Stimulated activated CD4-positive, alpha-beta T cell treated with anti-CD3 and anti-CD28 coated beads, Interleukin-4, amount 100 ng/mL, for 4 hours (primary cell): ENCODE results near the gene PHF10.
"Not testable (repeated sequence)": the region's sequence is repeated elsewhere in the genome, so short reads cannot be mapped to it uniquely, and the experiment has no call there.

Experiments used
- DNase-seq, 2 experiments: peaks; one replicate each; pipeline ENCODE4 v3.0.0-alpha.2; 2020

The PHF10 gene

DNA sequence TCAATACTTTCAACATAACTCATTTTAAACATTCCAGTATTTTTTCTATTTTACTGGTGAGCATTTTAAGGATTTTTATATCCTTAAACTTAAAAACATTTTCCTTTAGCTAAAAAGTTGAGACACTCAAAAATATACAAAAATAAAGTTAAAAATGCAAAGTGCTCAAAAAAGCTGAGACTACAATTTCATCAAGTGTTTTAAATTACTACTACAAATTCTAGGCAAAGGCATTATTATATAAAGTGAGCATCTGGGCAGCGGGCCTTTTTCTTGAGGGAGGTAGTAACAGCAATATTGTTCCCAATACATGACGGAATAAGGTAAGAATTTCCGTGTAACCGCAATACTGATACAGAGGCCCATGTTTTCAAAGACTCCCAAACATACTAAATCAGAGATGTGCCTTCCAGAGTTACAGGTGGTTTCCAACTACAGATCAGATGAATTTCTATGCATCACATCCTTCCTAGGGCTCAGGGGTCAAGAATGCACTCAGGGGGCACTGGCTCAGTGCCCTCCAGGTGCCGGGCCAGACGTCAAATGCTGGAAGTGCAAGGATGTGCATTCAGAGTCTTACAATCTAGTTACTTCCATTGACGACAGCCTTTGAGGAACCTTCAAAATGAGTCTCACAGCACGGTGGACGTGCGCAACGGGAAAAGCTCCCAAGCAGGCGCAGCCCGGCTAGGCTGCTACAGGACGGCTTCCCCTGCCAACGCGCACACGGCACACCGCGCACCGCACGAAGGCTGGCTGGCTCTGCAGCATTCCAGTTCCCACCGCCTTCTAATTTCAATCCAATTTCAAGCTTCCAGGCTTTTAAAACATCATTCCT is 1.7 kb downstream of the PHF10 start:
- peak in 1 of 2 experiments; percentile 7 for DNase-seq

DNA sequence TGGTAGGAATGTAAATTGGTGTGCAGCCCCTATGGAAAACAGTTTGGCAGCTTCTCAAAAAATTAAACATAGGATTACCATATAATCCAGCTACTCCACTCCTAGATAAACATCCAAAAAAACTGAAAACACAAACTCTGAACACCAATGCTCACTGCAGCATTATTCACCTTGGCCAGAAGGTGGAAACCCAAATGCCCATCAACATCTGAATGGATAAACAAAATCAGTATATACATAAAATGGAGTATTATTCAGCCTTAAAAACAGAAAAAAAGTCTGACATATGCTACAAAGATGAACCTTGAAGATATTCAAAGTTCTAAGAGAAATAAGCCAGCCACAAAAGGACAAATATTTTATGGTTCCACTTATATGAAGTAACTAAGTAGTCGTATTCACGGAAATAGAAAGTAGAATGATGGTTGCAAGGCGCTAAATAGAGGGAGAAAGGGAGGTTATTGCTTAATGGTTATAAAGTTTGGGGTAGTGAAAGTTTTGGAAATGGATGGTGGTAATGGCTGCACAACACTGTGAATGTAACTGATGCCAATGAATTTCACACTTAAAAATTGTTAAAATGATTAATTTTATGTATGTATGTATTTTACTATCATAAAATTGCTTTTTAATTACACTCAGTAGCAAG is 4.0 kb downstream of the PHF10 start:
- no peak for DNase-seq

DNA sequence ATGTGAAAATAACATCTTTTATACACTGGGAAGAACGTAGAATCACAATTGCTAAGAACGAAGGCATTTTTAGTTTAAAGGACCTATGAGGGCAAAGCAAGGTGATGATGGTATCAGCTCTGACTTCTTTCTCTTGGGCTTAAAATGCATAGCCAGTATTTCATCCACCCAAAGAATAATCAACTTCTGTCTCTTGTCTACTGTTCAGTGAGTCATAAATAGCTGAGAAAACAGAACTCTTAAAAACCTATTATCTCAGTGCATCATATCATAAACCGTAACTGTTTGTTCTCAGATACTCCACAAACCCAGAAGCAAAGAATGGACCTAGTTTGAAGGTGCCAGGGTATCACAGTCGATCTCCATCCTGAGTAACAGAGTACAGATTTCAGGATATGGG is 5.2 kb downstream of the PHF10 start:
- DNase-seq: no peak

DNA sequence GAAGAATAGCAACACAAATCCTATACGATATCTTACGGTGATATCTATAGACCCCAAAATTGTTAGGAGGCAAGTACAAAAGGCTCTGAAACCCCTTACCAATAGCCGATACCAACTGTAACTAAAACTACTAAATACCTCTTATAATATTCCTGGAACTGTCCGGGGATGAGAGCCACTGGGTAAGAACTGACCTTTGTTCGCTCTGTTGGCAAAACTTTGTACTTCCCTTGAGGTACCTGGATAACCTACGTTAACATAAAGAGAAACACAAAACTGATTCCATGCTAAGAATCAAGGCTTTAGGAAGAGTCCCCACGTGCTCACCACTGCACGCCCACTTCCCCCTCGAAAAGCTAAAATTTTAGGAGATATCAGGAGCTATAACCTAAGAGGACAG is 9.7 kb downstream of the PHF10 start:
- no peak for DNase-seq

DNA sequence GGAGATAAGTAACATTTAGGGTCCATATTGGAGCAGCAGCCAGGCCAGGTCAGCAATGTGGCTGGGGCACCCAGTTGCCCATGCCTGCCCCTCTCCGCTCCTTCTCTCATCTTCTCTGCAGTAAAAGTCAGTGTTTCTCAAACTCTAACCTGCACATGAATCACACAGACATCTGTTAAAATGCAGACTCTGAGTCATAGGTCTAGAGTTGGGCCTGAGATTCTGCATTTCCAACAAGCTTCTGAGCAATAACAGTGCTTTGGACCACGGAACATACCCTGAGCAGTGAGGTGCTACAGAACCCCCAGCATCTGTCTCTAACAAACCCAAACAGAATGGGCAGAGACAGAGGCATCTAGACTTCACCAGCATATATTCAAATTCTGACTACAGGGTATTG is 10.1 kb downstream of the PHF10 start:
- DNase-seq: no peak

DNA sequence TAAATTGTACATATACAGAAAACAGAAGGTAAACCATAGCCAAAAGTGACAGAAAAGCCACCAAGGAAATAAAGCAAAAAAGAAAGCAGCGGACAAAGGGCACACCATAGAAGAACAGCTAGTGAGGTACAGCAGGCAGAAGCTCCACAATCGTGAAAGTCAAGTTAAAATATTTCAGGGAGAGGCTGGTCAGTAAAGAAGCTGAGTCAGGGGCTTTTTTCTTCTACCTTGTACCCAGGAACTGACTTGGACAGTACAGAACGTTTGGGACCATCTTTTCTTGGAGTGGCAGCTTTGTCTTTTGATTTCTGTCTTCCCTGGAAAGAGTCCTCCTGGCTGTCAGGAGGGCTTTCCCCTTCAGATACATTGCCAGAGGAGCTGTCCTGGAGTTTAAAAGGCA is 14.3 kb downstream of the PHF10 start:
- DNase-seq: no peak

DNA sequence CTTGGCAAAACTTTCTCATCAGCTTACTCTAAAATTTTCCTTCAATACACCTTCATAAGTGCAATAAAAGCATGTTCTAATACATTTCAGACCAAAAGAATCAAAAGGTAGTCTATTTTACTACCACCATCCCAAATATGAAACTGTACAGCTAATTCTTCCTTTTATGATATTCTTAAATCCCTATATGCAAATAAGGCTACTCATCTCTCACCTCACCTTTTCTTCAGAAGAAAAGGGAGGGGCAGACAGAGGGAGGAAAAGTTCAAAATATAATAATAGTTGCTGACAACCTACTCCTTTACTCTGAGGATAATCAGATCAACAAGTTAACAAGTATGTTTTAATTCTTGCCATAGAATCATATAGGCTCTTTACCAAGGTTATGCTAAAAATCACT is 15.0 kb downstream of the PHF10 start:
- DNase-seq: no peak

DNA sequence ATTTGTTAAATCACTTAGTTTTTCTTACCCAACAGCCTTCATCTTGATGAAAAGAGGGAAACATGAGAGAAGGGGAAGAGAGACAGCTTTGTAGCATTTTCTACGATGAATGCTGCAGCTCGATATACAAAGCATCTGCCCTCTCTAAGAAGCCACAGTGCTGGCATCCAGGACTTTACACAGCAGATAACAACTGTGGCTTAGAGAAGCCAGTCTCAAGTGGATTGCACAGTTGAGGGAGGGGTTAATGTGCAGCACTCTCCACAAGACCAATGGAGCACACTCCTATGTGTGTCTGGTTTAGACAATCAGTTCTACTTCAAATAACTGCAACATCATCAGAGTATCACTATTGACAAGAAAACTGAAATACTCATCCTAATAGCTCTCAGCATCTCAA is 16.5 kb downstream of the PHF10 start:
- no peak for DNase-seq

DNA sequence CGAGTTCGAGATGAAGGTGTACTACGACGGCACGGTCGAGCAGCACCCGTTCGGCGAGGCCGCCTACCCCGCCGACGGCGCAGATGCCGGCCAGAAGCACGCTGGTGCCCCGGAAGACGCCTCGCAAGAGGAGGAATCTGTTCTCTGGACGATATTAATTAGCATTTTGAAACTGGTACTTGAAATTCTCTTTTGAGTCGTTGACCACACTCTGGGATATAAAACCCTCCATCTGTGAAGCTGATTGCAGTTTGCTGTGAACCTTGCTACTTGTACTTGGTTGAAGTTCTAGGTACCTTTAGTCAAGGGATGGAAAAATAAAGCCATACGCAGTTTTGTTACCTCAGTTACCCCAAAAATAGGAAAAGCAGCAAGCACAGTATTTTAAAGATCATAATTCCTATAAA is 21.5 kb downstream of the PHF10 start:
- no peak for DNase-seq

DNA sequence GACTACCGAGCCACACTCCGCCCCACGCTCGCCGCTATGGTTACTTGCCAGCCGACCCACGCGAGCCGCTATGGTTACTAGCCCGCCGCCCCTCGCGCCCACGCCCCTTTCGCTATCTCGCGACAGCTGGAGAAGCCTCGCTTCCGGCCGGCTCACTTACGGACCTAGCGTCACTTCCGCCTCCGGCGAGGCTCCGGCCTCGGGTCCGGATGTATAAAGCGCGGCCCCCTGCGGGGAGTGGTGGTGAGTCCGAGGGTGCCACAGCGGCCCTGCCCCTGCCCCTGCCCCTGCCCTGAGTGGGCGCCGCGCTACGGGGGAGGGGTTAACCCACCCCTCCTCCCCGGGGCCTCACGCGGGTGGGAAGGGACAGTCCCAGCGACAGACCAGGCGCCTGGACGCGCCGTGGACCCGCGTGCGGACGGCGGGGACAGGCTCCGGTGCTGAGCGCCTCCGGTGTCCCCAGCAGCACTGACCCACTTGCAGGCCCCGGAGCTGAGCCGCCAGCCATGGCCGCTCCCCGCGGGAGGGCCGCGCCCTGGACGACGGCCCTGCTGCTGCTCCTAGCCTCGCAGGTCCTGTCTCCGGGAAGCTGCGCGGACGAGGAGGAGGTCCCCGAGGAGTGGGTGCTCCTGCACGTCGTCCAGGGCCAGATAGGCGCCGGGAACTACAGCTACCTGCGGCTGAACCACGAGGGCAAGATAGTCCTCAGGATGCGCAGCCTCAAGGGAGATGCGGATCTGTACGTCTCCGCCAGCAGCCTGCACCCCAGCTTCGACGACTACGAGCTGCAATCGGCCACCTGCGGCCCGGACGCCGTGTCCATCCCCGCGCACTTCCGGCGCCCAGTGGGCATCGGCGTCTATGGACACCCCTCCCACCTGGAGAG is 22.1 kb downstream of the PHF10 start, which contains the start of the genes C6orf120 and WDR27:
Gene C6orf120 (plus strand): TSS at position 173 of the 886 bp plus-strand sequence. CDS start 334 bp downstream, at position 507.
Gene WDR27 (minus strand): TSS at position 76 of the 886 bp plus-strand sequence. CDS start 13,024 bp downstream, outside the sequence.
- peak; percentile 99 for DNase-seq

DNA sequence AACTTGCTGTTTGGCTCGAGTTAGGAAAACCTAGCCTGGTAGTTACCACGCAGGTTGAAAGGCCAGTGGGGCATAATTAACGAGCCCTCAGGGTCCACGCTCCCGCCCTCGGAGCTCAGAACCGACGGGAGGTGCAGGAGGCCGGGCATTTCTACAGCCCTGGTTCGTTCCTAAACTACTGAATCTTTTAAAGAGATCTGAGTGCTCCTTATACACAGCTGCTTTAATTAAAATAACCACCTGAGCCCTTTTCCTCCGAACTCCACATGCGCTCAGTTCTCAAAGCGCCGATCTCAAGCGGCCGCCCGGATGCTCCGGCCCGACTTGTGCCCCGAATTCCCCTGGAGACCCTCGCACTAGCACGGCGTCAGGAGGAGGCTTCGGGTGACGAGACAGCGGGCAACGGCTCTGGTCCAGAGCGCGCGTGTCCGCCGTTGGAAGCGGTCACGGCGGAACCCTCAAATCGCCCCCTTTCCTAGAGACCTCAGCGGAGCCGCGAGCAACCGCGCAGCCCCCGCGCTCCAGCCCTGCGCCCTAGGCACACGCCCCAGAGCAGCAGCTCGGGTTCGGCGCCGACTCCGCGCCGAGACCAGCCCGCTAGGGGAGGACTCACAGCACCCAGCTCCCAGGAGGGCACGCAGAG is 22.9 kb downstream of the PHF10 start:
- DNase-seq: no peak

DNA sequence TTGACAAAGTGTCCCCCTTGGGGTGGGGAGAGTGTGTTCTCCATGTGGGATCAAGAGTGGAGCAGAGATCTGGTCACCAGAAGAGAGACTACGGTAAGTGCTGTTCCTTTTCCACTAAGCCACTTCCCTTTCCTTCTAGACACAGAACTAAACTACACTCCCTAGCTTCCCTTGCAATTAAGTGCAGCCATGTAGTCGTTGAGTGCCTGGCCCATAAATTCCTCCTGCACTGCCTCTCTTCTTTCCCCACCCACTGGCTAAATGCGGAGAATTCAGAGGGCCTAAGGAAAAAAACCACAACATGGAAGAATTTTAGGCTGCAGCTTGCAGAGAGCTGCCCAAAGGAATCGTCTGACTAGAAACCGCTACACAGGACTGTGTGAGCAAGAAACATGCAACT is 24.0 kb downstream of the PHF10 start:
- DNase-seq: no peak

DNA sequence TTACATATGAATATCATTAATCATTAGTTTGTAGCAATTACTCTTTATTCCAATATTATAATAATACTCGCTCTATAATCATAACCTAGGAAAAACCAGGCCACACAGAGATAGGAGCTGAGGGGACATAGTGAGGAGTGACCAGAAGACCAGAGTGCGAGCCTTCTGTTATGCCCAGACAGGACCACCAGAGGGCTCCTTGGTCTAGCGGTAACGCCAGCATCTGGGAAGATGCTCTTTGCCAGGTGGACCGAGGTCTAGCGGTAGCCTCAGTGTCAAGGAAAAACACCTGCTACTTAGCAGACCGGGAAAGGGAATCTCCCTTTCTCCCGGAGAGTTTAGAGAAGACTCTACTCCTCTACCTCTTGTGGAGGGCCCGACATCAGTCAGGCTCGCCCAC is 27.2 kb downstream of the PHF10 start:
- DNase-seq: not testable (repeated sequence)

DNA sequence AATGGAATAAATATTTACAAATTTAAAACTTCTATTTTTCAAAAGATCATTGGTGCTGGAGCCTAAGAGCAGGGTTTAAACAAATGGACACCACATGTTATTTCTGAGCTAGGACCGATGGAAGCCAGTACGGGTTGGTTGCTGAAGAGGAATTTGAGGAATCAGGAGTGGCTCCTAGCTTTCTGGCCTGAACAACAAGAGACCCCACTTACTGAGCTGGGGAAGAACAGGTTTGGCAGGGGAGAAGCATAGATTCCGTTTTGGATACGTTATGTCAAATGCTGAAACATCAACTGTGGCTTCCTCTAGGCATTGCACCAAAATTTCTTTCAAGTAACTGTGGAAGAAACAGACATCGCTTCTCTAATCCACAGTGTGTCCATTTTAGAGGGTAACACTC is 29.2 kb downstream of the PHF10 start:
- no peak for DNase-seq

DNA sequence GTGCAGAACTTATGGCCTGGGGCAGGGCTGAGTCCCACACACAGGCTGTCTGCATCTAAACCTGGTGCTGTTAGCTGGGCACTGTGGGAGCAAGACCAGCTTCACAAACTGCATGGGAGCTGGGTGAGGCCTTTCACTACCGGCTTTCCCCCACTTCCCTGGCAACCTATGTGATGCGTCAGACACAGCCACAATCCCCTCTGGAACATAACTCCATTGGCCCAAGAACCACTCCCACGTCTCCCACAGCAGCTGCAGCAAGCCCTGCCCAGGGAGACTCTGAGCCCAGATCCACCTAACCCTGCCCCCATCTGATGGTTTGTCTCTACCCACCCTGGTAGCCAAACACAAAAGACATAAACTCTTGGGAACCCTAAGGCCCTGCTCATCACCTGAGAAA is 31.8 kb downstream of the PHF10 start:
- no peak for DNase-seq

DNA sequence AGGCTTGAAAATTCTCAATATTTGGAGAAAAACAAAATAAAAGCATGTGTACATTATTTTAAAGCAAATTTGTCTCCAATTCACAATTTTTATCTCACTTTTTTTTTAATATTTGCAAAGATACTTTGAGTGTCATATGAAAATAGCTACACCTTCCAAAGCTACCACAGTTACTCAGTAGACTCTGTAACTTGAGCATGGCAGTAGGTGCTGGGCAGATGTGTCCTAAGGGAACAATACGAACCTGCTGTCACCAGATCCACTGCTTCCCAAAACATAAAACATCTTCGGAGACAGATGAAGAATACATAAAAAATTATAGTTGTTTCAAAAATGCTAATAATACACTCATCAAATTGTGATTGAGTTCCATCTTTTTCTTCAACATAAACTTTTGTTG is 33.0 kb downstream of the PHF10 start:
- no peak for DNase-seq

DNA sequence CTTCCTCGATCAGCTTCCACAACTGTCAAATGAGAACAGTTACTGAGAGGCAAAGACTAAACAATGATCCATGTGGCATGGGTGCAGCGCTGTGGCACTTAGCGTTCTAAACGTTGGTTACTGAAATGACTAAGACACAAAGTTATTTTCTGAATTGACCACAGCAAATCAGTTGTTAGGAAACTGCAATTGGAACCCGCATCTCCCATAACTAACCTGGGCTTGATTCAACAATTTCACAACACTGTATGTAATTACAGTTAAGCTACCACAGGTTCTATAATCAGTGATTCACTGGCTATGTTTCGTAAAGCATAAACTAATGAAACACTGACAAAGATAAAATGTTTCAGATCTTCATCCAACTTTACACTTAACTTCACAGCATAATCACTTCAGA is 35.0 kb downstream of the PHF10 start:
- no peak for DNase-seq

DNA sequence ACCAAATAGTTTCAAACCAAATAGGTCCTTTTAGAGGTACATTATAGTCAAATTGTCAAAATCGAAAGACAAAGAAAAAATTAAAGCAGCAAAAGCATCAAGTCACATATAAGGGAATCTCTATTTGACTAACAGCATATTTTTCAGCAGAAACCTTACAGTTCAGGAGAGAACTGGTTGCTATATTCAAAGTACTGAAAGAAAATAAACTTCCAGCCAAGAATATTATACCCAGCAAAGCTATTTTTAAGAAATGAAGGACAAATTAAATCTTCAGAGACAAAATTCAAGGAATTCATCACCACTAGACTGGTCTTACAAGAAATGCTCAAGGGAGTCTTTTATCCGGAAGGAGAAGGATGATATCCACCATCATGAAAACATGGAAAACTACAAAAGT is 38.4 kb downstream of the PHF10 start:
- DNase-seq: no peak

DNA sequence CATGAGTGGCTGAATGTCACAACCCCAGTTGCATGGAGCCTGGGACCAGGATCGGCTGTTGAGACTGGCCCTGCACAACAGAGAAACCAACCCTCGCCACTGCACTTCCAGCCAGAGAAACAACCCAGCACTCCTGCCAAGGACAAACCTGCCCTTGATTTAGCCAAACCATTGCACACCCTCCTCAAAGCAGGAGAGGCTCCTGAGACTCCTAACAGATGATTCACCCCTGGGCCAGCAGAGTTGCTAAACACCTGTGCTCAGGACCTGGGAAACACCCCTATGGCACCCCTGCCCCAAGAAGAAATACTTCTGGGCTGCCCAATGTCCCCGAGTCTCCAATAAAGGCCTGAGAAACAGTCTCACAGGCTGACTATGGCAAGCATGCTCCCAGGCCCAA is 40.2 kb downstream of the PHF10 start:
- no peak for DNase-seq

DNA sequence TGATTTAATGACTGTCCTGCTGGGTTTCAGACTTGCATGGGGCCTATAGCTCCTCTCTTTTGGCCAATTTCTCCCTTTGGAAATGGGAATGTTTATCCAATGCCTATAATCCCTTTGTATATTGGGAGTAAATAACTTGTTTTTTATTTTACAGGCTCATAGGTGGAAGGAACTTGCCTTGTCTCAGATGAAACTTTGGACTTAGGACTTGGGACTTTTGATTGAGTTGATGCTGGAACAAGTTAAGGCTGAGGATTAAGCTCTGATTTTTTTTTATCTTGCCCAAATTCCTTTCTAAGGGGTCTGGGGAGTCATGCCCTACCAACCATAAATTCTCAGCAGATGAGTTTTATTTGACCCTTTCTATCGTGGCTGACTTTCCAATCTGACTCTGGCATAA is 46.0 kb downstream of the PHF10 start:
- DNase-seq: no peak

DNA sequence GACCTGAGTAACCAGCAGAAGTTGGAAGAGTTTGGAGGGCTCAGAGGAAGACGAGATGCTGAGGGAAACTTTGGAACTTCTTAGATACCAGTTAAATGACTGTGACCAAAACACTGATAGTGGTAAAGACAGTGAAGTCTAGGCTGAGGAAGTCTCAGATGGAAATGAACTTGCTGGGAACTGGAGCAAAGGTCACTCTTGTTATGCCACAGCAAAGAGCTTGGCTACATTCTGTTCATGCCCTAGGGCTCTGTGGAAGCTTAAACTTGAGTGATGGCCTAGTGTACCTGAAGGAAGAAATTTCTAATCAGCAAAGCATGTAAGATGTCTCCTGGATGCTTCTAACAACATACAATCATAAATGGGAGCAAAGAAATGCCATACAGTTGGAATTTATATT is 47.2 kb downstream of the PHF10 start:
- no peak for DNase-seq

DNA sequence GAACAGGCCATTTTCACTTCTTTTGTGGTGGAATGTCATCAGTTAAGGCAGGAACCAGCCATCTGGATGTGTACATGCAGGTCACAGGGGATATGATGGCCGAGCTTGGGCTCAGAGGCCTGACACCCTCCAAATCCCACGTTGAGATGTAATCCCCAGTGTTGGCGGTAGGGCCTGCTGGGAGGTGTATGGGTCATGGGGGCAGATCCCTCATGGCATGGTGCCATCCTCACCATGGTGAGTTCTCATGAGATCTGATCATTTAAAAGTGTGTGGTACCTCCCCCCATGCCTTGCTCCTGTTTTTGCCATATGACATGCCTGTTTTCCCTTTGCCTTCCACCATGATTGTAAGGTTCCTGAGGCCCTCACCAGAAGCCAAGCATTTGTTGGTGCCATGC is 49.3 kb downstream of the PHF10 start:
- no peak for DNase-seq

DNA sequence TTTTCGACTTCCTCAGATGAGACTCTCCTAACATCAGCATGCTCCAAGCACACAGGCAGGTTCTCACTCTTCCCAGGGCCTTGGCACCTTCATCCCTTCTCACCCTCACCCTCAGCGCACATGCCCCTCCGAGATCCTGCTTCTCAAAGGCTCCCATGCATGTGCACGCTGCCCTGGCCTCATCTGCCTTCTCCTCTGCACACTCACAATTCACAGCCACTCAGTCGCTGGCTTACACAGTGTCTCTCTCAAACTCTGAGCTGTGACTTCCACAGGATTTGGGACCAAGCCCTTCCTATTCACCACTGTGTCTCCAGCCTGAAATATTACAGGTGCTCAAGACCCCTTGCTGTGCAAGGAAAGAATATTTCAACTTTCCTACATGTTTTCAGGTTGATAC is 52.7 kb downstream of the PHF10 start:
- DNase-seq: no peak
